ENCODE results near the gene ZP1.

Gene ZP1

GRCh38 chr11:60902625-60903024 is 35.3 kb downstream of the ZP1 start:
- TF ChIP-seq POLR2AphosphoS5 (IDR thresholded peaks at IDR 0.05; ENCODE audit: low read depth, low read length) (no peak), FOXP2 (optimal IDR thresholded peaks at IDR 0.05; ENCODE audit: borderline replicate concordance, extremely low read depth, extremely low read length, insufficient read depth) (no peak), REST (IDR thresholded peaks at IDR 0.05; ENCODE audit: insufficient read depth in 1 of 2, low read depth in 2 of 2, low read length in 2 of 2) (no peak), TAF1 (IDR thresholded peaks at IDR 0.05; ENCODE audit: borderline replicate concordance, insufficient read depth, low read length) (no peak), SIN3A (IDR thresholded peaks at IDR 0.05; ENCODE audit: borderline replicate concordance, insufficient read depth, low read length) (no peak)

- TF ChIP-seq POLR2AphosphoS5 (IDR thresholded peaks at IDR 0.05; ENCODE audit: low read depth, low read length) (no peak), REST (IDR thresholded peaks at IDR 0.05; ENCODE audit: insufficient read depth in 1 of 2, low read depth in 2 of 2, low read length in 2 of 2) (no peak), FOXP2 (optimal IDR thresholded peaks at IDR 0.05; ENCODE audit: borderline replicate concordance, extremely low read depth, extremely low read length, insufficient read depth) (no peak), TAF1 (IDR thresholded peaks at IDR 0.05; ENCODE audit: borderline replicate concordance, insufficient read depth, low read length) (no peak), SIN3A (IDR thresholded peaks at IDR 0.05; ENCODE audit: borderline replicate concordance, insufficient read depth, low read length) (no peak)
Observed at GRCh38 chr11:60905047-60905446, 37.7 kb downstream of the ZP1 start.

GRCh38 chr11:60905551-60906113 is 38.3 kb downstream of the ZP1 start:
- no peak for TF ChIP-seq TAF1 (IDR thresholded peaks at IDR 0.05; ENCODE audit: borderline replicate concordance, insufficient read depth, low read length)
- TF ChIP-seq REST (IDR thresholded peaks at IDR 0.05; ENCODE audit: insufficient read depth in 1 of 2, low read depth in 2 of 2, low read length in 2 of 2): no peak
- TF ChIP-seq SIN3A (IDR thresholded peaks at IDR 0.05; ENCODE audit: borderline replicate concordance, insufficient read depth, low read length): no peak
- TF ChIP-seq FOXP2 (optimal IDR thresholded peaks at IDR 0.05; ENCODE audit: borderline replicate concordance, extremely low read depth, extremely low read length, insufficient read depth): no peak

- TF ChIP-seq FOXP2 (optimal IDR thresholded peaks at IDR 0.05; ENCODE audit: borderline replicate concordance, extremely low read depth, extremely low read length, insufficient read depth): peak; percentile 73
- TF ChIP-seq POLR2AphosphoS5 (IDR thresholded peaks at IDR 0.05; ENCODE audit: low read depth, low read length): peak; percentile 98
- TF ChIP-seq TAF1 (IDR thresholded peaks at IDR 0.05; ENCODE audit: borderline replicate concordance, insufficient read depth, low read length): peak; percentile 93; the same call in 1 of the 2 replicates
- peak; percentile 80; the same call in 1 of the 2 replicates for TF ChIP-seq SIN3A (IDR thresholded peaks at IDR 0.05; ENCODE audit: borderline replicate concordance, insufficient read depth, low read length)
- no peak for TF ChIP-seq REST (IDR thresholded peaks at IDR 0.05; ENCODE audit: insufficient read depth in 1 of 2, low read depth in 2 of 2, low read length in 2 of 2)
Observed at GRCh38 chr11:60906132-60906972, 39.0 kb downstream of the ZP1 start, which contains the start of gene PRPF19. TSS of gene PRPF19 (minus strand) at chr11:60906585. CDS start at chr11:60906382, 203 bp downstream.

Data from PFSK-1 (cell line).